LoVo (cell line): ENCODE measurements around the gene PFDN6.
A peak's percentile ranks its signal among the peaks of the same experiment; 100 is the strongest.

Experiments used
- DNase-seq: peaks from one replicate; pipeline ENCODE4 v3.0.0-alpha.2; 2016; ENCODE audit warnings: low spot score

The PFDN6 gene

GRCh38 chr6:33295621-33296369 lies 6.4 kb downstream of the PFDN6 start:
- DNase-seq: no peak

- DNase-seq: no peak
Measured at GRCh38 chr6:33296797-33297405, 7.5 kb downstream of the PFDN6 start.

GRCh38 chr6:33297406-33297955 lies 8.1 kb downstream of the PFDN6 start:
- DNase-seq: no peak

- DNase-seq: peak; percentile 49
Measured at GRCh38 chr6:33297956-33298772, 8.8 kb downstream of the PFDN6 start.

- DNase-seq: no peak
Measured at GRCh38 chr6:33298773-33299236, 9.4 kb downstream of the PFDN6 start, which contains the start of gene RGL2. TSS of gene RGL2 (minus strand) at chr6:33298942. CDS start at chr6:33298610, 332 bp downstream.

- peak; percentile 92 for DNase-seq
Measured at GRCh38 chr6:33299237-33299944, 10.0 kb downstream of the PFDN6 start.

GRCh38 chr6:33301877-33302276 lies 12.5 kb downstream of the PFDN6 start:
- no peak for DNase-seq

GRCh38 chr6:33304216-33304615 lies 14.8 kb downstream of the PFDN6 start:
- DNase-seq: no peak

GRCh38 chr6:33305052-33305451 lies 15.7 kb downstream of the PFDN6 start:
- no peak for DNase-seq

- no peak for DNase-seq
Measured at GRCh38 chr6:33306356-33306755, 17.0 kb downstream of the PFDN6 start.

GRCh38 chr6:33312361-33313104 lies 23.1 kb downstream of the PFDN6 start:
- DNase-seq: peak; percentile 73

- DNase-seq: no peak
Measured at GRCh38 chr6:33313105-33313708, 23.8 kb downstream of the PFDN6 start.

GRCh38 chr6:33313709-33314514 lies 24.5 kb downstream of the PFDN6 start, which contains the start of gene TAPBP:
TSS of gene TAPBP (minus strand) at chr6:33314078. CDS start at chr6:33314041, 37 bp downstream.
- peak; percentile 64 for DNase-seq

GRCh38 chr6:33314515-33314942 lies 25.1 kb downstream of the PFDN6 start:
- DNase-seq: peak; percentile 51

GRCh38 chr6:33314943-33315792 lies 25.8 kb downstream of the PFDN6 start:
- DNase-seq: no peak

- no peak for DNase-seq
Measured at GRCh38 chr6:33315793-33316602, 26.6 kb downstream of the PFDN6 start.

GRCh38 chr6:33316603-33317418 lies 27.4 kb downstream of the PFDN6 start:
- no peak for DNase-seq
